DMS153 (cell line): Measurements from ENCODE around the gene CASD1.

Experiments used
- DNase-seq: peaks from one replicate; lab custom pipeline; 2025; lab: John Stamatoyannopoulos, UW

Gene CASD1

GRCh38 chr7:94580601-94581000 lies 71.0 kb downstream of the CASD1 start:
- no peak for DNase-seq

DNA sequence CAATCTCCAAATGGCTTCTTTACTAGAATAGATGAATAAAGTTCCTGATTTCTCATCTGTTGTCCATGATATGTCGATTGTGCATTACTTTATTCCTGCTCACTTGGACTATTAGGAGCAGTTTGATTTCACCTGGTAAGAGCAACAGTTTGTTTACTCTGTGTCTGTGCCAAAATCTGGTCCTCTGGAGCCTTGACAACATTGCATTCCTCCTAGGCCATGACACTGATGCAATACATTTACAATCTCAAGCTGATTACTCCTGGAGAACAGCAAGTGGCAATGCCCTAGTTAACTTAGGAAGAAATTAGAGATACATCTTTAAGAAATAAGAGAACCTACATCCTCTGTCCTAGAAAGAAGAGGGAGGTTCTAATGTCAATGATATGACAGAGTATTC lies 74.5 kb downstream of the CASD1 start:
- no peak for DNase-seq

GRCh38 chr7:94588075-94588474 lies 78.5 kb downstream of the CASD1 start:
- no peak for DNase-seq

GRCh38 chr7:94590526-94591162 lies 81.0 kb downstream of the CASD1 start:
- no peak for DNase-seq

- no peak for DNase-seq
Measured at GRCh38 chr7:94591176-94591575, 81.6 kb downstream of the CASD1 start.

DNA sequence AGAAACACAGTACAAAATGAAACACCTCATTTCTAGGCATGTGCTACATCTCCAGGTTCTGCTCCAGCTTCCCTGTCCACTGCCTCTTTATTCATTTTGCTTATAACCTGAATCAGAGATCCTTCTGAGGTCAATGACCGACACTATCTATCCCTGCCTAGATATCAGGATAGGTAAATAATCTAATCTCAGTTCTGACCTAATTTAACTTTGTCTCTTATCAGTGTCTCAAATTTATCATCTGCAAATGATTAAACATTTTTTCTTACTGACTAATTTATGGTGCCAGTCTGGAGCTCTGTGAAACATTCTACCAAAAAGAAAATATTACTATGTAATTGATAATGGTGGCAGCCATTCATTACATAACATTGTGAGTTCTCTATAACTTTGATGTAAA lies 85.3 kb downstream of the CASD1 start:
- DNase-seq = no peak

DNA sequence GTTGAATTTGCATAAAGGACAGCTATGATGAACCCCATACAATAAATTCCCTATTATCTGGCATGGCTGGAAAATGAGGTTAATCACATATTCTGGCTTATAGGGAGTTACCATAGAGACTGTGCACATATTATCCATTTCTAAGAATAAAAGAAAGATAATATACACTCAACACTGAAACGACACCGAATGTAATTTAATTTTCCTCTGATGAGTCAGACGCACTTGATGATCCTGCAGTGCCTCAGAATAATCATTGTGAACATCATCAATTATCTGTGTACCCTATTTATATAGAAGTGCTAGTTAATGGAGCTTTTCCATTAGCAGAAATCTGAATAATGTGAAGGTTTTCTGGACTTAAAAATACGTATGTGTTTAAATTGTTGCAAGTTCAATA lies 86.1 kb downstream of the CASD1 start:
- no peak for DNase-seq

DNA sequence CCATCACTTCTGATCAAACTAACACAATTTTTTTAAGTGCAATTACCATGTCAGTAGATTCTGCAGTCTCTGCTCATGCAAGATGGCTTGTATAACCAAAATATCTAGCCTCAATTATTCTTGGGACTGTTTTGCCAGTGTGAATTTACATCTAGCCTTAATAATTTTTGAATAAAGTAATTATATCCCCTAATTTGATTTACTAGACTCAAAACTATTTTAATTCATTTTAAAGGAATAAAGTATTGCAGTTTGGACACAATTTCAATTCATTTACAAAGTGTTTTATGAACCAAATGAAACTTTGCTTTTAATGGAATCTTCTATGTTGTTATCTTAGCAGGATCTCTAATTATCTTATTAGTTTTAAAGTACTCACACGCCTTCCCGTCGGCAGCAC lies 90.7 kb downstream of the CASD1 start:
- no peak for DNase-seq

DNA sequence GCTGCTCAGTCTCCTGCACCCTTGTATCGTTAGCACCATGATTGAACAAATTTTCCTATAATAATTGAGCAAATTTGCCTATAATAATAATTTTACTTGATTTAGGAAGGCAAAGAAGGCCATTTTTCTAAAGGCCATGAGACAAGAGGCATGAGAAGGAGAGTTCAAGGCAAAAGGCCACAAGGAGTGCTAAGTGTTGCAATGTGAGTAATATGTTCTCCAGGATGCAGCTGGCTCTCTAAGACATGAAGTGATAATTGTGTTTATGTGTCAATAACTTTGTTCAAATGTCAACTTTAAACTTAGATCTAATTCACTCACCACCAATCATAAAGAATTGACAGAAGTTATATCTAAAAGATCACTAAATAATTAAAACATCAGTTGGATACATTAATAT lies 92.6 kb downstream of the CASD1 start:
- DNase-seq = no peak

DNA sequence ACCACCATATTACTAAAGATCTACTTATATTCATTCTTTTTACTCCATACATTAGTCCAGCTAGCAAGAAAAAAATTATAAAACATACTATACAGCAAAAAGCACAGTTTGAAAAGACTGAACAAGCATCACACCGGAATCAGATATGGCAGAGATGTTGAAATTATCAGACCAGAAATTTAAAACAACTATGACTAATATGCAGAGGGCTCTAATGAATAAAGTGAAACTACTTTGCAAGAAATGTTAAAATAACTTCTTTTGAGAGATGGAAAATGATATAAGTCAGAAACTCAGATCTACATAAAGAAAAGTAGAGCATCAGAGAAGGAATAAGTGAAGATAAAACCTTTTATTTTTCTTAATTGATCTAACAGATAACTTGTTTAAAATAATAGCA lies 95.4 kb downstream of the CASD1 start:
- no peak for DNase-seq
